Measurements from ENCODE around the gene ADAM23.

ADAM23 gene

DNA sequence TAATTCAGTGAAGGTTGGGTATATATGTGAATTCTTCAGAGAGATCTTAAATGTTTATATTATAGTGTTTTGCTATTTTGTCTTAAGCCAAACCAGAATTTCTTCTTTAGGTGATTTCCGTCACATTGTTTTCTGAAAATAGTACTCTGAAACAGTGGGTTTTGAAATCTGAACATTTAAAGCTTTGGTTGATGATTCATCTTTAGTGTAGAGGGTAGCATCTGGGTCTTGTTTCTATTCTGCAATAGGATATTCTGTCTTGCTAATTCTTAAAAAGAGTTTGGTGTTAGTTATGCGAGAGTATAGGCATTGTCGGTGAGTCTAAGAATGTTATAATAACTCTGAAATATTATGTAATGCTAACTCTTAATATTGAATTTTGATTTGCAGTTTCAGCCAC lies 129.4 kb downstream of the ADAM23 start:
- DNase-seq, result no peak

DNA sequence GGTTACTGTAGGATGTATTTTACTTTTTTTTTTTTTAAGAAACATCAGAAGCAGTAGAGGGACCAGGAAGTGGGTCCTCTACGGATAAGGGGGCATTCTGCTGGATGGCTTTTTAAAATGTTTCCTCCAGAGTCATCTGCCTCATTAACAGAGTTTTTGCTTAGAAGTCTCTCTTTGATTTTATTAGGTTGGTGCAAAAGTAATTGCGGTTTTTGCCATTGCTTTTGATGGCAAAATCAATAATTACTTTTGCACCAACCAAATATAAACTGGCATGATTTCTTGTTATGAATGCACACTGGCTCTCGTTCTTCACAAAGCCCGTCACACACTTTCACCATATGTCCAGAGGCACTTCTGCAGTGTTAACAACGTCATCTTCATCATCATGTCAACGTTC lies 130.5 kb downstream of the ADAM23 start:
- no peak for DNase-seq

DNA sequence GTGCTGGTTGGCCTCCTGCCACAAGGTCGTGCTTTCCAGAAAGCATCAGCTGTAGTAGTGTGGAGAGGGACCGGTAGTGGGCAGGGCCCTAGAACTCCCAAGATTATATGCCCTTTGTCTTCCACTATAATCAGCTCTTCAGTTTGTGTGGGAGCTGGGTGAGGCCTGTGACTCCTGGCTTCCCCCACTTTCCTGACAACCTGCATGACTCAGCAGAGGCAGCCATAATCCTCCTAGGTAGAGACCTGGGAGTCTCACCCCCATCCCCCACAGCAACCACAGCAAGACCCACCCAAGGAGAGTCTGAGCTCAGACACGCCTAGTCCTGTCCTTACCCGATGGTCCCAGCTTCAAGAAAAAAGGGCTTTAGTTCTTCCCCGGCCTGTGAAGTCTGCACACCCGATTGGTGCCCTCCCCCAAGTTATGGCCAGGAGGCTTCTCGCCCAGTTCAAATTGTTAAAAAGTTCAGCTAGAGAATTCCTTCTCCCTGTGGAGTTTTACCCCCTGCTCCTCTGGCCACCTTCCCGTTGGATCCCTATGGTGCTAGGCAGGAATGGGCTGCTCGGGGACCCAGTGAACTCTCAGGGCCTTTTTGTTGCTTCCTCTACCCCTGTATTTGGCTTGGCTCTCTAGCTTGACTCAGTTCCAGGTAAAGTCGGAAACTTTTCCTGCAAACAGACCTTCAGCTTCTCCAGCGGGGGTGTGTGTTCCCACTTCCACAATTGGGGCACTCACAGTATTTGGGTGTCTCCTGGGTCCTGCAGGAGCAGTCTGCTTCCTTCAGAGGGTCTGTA lies 141.2 kb downstream of the ADAM23 start:
- no peak for DNase-seq

DNA sequence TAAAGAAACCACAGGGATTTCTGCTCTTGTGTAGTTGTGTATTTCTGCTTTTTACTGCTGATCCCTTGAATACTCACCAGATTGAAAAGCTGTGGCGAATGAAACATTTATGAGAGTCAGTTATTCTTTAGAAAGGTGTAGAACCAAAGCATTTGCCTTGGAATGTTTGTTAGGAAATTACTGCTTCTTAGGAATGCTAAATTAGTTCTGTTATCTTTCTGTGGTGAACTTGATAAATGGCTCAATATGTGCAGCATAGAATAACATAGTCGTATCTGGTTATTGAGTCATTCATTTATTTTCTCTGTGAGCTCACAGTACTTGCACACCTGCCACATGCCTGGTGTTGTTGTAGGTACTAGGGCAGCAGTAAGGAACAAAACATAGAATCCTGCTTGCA lies 142.0 kb downstream of the ADAM23 start:
- DNase-seq, result no peak

DNA sequence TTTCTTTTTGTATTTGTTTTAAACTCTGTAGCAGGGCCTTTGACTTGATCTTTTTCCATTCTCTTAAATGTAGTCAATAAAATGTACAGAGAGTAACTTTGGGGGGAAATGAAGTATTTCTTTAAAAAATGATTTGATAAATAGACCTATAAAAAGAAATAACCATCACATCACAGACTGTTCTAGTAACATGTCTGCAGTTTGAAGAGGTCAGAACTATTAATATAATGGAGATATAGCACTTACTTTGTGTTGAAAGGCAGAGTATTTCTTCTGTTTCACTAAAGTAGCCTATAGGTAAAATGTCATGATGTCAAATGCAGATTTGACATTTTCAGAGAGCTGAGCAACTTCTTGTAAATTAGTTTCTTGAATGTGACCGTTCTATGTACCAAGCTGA lies 143.3 kb downstream of the ADAM23 start:
- no peak for DNase-seq

DNA sequence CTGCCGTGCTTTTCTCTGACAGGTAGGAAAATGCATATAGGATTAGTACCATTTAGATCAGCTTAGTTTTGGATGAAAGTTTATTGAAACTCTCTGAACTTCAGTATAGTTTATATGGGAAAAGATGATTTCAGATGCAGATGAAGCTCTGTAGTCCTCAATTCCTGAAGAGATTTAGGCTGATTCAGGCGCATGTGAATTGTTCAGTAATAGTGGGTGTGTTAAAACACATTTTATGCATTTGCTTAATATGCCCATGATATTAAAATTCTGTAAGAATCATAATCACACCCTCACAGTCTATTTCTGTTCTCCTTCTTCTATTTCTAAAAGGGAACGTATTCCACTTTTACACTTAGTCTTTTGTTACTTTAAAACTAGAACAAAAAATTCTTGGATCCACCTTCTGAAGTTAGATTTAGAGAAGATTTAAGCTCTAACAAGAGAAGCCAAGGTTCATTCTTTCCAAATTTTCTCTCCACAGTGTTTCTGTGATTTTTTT lies 154.4 kb downstream of the ADAM23 start:
- no peak for DNase-seq

DNA sequence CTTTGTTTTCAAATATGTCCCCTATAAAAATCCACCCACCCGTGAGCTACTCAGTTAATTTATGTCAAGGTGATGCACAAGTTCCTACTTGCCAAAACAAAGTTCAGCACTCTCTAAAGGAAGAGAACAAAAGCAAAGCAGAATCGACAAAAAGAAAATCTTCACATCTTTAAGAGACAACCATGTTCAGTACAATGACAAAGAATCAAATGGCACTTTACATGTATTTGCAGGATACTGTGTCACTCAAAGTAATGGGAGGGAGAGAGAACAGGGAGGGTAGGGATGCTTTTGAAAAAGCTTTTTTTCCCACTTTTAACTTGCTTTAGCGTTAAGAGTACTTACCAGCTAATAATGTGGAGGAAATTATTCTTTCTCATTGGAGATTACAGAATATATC lies 159.9 kb downstream of the ADAM23 start:
- DNase-seq, result no peak

DNA sequence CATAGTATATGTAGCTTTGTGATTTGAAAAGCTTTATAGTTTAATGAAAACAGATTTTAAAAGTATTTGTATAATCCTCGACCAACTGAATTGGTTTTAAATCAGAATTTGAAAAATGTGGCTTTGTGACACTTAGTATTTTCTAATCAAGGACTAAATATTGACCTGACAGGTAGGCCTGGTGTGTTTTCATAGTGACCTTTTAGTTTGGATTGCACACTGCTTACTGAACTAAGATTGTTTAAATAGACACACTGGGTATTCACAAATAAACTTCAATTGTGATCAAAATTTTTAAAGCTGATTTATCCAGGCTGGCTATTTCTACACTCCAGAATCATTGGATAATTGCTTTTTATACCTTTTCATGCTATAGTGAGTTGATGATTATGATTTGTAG lies 167.1 kb downstream of the ADAM23 start:
- DNase-seq, result no peak

DNA sequence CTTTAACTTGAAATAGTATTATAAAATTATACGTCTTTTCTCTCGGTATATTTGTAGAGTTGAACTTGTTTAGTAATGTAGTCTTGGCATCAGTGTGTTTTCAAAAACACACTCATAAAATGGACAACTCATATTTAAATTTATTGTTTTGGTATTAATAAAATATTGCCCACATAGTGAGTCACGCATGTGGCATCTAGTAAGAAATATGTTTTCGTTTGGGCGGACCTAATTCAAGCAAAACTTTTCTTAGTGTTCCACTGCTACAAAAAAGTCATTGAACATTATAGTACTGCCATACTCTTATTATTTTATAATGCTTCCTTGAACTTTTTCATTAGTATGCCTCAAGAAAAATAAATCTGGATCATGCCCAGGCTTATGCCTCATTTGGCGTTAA lies 167.9 kb downstream of the ADAM23 start:
- no peak for DNase-seq

DNA sequence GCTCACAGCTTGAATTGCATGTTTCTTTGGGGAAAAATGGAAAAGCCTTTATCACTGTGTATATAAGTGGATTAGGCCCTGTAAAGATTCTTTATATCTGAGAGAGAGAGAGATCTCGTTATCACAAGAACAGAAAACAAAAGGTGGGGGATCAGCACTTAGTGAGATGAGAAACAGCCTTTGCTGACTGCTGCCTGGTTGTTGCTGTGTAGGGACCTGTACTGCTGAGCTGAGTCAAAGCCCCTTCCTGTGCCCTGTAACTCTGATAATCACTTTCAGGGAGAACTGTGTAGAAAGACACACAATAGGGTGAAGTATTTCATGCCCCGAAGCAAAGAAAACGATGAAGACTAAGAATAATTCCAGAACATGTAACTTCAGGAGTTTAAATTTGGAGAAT lies 168.4 kb downstream of the ADAM23 start:
- no peak for DNase-seq

DNA sequence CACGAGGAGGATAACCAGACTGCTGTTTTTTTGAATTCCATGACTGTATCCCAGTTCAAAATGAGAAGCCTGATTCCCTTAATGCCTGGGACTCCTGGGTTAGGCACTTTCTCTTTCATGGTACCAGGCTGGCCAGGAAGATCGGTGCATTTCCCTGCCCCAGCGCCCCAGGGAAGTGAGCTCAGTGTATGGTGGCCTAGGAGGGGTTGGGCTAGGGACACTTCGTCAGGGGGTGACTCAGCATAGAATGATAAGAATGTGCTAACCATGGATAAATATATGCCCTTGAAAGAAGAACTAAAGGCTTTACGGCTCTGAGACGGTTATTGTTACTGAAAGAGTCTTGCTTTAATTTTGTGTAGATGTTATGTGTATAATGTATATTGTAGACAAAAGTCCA lies 171.5 kb downstream of the ADAM23 start:
- DNase-seq, result no peak

DNA sequence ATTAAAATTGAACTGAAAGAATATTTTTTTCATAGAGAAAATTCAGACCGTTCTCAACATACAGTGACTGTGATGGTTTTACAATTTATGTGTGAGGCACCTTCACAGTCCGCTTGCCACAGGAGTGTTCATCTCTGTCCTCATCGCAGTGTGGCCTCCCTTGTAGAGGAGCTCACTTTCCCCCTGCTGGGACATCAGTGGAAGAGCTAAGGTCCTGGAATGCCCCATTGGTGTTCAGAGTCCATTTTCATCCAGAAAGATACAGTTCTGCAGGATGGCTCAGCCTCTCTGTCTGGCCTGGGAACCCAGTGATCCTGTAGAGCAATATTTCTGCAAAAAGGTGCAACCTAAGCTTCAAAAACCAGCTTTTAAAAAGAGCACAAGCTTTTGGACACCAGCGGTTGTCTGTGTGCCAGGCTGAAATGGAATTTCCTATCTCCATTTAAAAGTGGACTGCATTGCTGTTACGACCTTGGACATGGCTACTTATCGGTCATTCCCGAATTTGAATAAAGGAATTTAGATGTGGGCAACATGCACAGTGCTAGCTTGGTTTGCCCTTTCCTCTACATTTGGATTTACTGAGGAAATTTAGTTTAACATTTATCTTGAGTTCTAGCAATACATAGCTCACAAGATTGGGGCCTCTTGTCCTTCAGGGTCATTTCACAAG lies 172.2 kb downstream of the ADAM23 start:
- DNase-seq, result no peak

DNA sequence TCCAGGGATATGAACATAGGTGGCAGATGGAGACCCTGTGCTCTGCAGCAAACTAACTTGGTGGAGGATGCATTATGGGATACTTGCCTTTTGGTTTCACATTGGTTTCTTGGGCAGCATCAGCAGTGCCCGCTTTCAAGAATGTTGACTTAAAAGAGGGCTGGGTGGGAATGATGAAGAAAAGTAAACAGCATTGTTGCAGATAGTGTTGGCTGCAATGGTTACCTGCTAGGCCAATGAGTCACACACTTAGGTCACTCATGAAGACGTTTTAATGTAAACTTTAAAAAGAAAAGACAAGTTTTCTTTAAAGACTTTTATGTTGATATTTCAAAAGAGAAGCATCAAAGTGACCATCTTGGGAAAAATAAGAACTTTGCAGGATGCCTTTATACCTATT lies 172.8 kb downstream of the ADAM23 start:
- DNase-seq, result no peak

DNA sequence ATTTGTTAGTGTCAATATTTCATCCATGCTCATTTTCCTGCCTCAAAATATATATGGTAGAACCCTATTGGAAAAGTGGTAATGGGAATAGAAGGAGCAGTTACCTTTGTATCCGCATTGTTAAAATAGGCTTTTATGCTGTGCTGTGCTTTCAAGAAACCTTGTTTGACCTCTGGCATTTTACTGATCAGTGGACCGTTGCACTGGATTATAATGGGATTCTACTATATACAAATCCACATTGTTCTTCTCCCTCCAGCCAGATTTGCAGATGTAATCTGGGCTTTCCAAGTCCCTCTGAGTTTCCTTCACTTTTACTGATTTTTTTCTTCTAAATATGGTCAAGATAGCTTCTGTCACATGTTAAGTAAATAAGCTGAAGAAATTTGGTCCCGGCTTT lies 175.7 kb downstream of the ADAM23 start:
- DNase-seq, result no peak

DNA sequence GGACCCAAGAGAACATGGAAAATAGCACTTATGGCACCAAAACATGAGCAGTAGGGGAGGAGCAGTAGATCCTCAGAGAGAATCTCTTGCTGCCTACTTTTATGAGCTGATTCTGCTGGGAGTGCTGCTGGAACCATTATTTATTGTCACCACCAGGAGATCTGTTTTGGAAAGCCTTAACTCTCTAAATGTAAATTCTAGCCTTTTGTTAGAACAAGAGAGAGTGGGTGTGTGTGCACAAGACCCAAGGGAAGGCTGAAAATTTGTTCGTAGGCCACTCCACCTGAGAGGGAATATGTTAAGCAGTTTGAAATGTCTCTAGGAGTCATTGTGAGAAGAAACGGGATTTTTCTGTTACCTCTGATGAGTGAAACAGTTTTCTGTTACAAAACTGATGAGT lies 182.8 kb downstream of the ADAM23 start:
- no peak for DNase-seq

DNA sequence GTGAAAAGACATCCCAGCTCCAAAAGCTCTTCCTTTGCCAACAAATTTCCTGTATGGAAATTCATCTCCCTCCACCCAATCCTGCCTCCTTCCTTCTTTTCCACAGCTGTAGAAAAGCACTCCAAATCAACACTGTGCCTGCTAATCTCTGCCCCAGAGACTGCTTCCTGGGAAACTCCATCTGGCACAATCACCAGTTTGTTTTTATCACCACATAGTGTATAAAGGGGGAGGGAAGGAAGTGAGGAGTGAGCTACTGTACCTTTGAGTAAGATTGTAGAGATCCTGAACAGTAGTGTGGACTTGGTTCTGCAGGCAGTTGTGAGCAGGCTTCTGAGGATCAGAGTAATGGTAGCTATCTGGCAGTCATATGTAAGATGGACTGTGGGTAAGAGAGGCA lies 184.3 kb downstream of the ADAM23 start:
- DNase-seq, result no peak

DNA sequence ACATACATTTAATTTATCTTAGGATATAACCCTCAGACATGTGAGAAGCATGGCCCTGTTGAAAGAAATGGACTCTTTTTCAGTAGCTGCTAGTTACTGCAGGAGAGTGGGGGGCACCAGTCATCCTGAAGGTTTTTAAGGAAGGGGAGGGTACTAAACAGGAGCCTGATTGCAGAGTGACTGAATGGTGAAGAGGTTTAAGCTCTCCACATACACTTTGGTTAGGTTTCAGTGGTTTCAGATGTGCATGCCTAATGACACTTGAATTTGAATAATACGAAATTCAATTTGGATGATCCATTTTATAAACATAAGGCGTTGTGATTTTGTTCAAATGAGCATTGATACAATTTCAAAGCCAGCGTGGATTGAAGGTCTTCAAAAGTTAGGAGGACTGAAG lies 188.0 kb downstream of the ADAM23 start:
- no peak for DNase-seq

DNA sequence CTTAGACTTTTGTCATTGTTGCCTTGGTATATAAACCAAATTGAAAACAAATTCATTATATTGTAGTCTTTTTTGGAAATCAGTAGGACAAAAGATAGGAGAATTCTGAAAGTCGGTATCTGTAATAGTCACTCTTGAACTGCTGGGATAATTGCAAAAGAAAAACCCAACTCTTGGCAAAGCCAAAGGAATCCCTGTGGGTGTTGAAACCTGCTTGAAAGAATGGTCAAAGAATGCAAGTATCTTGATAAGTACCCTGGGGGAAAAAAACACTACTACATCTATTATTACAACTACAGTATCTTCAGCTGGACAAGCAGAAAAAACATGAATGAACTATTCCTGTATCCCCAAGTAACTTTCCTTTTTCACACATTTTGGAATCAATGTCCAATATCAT lies 191.7 kb downstream of the ADAM23 start:
- DNase-seq, result no peak

DNA sequence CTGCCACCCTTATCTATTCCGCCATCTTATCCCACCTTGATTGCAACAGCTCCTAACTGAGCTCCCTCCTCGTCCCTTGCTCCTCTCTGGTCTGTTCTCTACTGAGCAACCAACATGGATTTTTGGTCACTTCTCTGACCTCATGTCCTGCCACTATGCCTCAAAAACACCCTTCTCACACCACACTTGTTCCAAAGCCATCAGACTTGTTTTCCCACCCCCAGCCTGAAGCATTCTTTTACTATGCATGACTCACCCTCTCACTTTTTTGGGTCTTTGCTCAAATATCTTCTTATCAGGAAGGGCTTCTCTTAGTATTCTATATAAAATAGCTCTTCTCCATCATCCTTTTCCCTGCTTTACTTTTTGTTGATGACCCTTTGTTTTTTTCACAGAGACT lies 196.3 kb downstream of the ADAM23 start:
- DNase-seq, result no peak

DNA sequence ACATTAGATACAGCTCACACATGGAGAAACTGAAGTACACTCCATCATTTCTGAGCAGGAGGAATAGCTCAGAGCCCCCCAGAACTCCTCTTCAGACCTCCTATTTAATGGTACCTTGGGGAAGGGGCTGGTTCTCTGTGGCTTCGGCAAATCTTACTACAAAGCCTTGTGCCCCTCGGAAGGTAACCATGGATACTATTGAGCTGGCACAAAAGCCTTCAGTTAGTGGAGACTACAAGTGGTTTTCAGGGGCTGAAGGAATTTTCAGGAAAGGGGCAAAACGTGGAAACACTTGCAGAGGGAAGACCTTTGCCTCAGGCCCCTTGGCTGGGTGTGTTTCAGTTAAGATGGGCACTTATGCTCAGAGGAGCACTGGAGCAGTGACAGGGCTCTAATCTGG lies 197.9 kb downstream of the ADAM23 start:
- no peak for DNase-seq

DNA sequence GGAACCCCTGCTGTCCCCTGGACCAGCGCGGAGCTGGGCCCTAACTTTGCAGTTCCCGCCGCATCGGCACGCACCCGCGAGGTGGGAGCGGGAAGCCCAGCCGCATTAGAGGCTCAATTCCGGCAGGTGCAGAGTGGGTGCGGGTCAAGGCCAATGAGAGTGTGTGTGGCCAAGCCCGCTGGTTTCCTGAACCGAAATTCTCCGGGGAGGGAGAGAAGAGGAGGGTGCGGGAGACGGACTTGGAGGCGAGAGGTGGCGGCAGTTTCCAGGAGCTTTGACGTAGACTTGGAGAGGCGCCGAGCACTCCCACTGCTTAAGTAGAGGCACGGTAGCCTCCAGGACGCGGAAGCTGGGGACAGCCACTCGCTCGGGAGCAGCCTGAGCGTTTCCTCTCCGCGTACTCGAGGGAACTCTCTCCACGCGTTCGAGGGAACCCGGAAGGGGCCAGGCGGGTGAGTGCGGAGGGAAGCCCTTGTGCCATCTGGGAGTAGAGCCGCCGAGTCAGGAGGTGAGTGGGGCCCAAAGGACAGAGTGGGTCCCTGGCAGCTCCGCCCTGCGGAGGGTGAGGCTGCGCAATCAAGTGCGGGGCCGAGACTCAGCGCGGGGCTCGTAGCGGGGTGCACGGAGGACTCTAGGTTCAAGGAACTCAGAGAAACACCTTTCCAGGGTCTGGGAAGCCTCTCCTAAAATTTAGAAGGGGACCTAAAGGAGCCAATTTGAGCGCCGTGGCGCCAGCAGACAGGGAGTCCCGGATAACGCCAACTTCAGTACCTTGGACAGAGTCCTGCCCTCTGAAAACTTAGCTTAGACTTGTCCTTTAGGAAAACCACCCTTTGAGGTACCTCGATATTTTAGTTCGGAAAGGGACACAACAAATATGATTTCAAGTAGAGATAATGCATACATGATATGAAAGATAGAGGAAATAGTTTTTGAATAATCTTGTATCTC lies 199.0 kb downstream of the ADAM23 start, which contains the start of gene FAM237A:
Gene FAM237A, plus strand, starts transcription at position 413 of the 951 bp plus-strand sequence. CDS start 1,750 bp downstream, outside the sequence.
- DNase-seq, result no peak

DNA sequence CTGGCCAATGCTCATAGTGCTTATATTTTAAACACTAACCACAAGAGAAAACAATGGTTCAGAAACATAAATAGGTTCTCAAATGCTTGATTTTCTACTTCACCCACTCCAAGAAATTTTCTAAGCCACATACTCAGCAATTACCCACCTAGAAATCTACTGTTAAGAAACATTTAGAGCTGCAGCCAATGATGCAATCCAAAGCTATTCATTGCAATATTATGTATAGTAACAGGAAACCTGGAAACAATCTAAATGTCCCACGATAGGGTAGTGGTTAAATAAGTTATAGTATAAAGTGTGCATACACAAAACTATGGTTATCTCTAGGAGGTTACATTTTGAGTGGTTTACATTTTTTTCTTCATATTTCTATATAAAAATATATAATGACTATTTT lies 204.7 kb downstream of the ADAM23 start:
- DNase-seq, result no peak

DNA sequence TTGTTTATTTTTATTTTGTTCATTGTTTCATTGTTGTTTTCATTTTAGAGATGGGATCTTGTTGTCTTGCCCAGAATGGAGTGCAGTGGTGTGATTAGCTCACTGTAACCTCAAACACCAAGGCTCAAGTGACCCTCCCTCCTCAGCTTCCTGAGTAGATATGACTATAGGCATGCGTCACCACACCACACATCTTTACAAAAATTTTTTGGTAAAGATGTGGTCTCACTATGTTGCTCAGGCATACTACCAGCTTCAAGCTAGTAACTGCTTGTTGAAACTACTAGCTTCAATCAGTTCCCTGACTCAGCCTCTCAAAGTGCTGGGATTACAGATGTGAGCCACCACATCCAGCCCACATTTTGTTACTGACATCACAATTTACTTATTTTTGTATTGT lies 213.8 kb downstream of the ADAM23 start:
- DNase-seq, result no peak

Measured in SW 1271 (cell line).